Caco-2 (cell line): ENCODE data around the gene CNTN5. TPM values are rescaled to one million over a fixed set of nuclear protein-coding genes. Genes with fewer than 3 reads are reported as not detected.

Source experiments
- BruUV-seq: library from RNA; stranded (reverse); fragments of 400-500 nt; replicated peaks from 2 replicates; lab custom pipeline; 2021; lab: Mats Ljungman, UMichigan
- CTCF ChIA-PET: fragments of 300-600 bp; sonication (Branson Sonifier 250); formaldehyde crosslinking; loops from one replicate; lab custom pipeline; 2022; ENCODE audit warnings: antibody characterized with exemption; lab: Charles Lee
- POLR2A ChIA-PET: fragments of 300-600 bp; sonication (Branson Sonifier 250); formaldehyde crosslinking; loops from one replicate; lab custom pipeline; 2022; ENCODE audit warnings: antibody characterized with exemption; lab: Charles Lee
- DNase-seq, 2 experiments: peaks; one replicate each; pipeline versions ENCODE4 v3.0.0 to v3.0.0-alpha.2; 2020 to 2022
- H3K27me3 ChIP-seq: replicated peaks from 2 replicates; pipeline ENCODE4 v1.6.0; 2011; ENCODE audit warnings: low read length; ENCODE audit not compliant: control insufficient read depth, insufficient read depth
- H3K36me3 ChIP-seq: 2 replicates; pipeline ENCODE4 v1.5.1; 2011; ENCODE audit warnings: low read length; ENCODE audit not compliant: control insufficient read depth, insufficient read depth
- H3K4me1 ChIP-seq: fragments of 250-450 bp; sonication (Bioruptor Pico); 2 replicates; pipeline ENCODE4 v1.5.1; 2020; ENCODE audit warnings: mild to moderate bottlenecking
- H3K4me3 ChIP-seq: 2 replicates; pipeline ENCODE4 v1.5.1; 2011; ENCODE audit warnings: low read depth, mild to moderate bottlenecking, control low read depth, low read length
- H3K9me3 ChIP-seq: fragments of 250-450 bp; sonication (Bioruptor Pico); 2 replicates; pipeline ENCODE4 v1.5.1; 2020; ENCODE audit warnings: mild to moderate bottlenecking, moderate library complexity
- H3K27ac Mint-ChIP-seq: one replicate; pipeline ENCODE4 v1.8.0; 2022; ENCODE audit warnings: mixed read lengths; ENCODE audit not compliant: unreplicated experiment
- H3K27me3 Mint-ChIP-seq: one replicate; pipeline ENCODE4 v1.8.0; 2022; ENCODE audit warnings: mixed read lengths; ENCODE audit not compliant: insufficient read depth, unreplicated experiment
- H3K36me3 Mint-ChIP-seq: one replicate; pipeline ENCODE4 v1.8.0; 2022; ENCODE audit warnings: mild to moderate bottlenecking, mixed read lengths; ENCODE audit not compliant: insufficient read depth, unreplicated experiment
- H3K4me1 Mint-ChIP-seq: one replicate; pipeline ENCODE4 v1.8.0; 2022; ENCODE audit warnings: low read depth, mixed read lengths; ENCODE audit not compliant: unreplicated experiment
- H3K4me3 Mint-ChIP-seq: one replicate; pipeline ENCODE4 v1.8.0; 2022; ENCODE audit warnings: mild to moderate bottlenecking, moderate library complexity, mixed read lengths; ENCODE audit not compliant: unreplicated experiment
- H3K9me3 Mint-ChIP-seq: one replicate; pipeline ENCODE4 v1.8.0; 2022; ENCODE audit warnings: mixed read lengths; ENCODE audit not compliant: unreplicated experiment
- CTCF ChIP-seq, 2 experiments: fragments of 200-600 bp in 1 of 2; IDR thresholded peaks; 1 replicate in 1 of 2; 2 replicates in 1 of 2; pipeline versions ENCODE4 v1.5.1 to v1.8.0; 2011 to 2022; ENCODE audit warnings: antibody characterized with exemption in 1 of 2, control low read depth in 1 of 2, inconsistent platforms in 1 of 2, low read depth in 1 of 2, low read length in 1 of 2, mild to moderate bottlenecking in 1 of 2, moderate library complexity in 1 of 2; ENCODE audit not compliant: insufficient read depth in 1 of 2, severe bottlenecking in 1 of 2, unreplicated experiment in 1 of 2
- intact Hi-C: fragments of 100-400 bp; cut with micrococcal nuclease; formaldehyde crosslinking; loops from one replicate; pipeline ENCODE4 v1.10.0; 2022; ENCODE audit not compliant: unreplicated experiment
- total RNA-seq: library from RNA; stranded (reverse); gene quantifications from 2 replicates; pipeline ENCODE4 v1.2.3, GENCODE V29; 2022

Gene CNTN5
- total RNA-seq, 1 experiment from 2014 or later = 1.00 TPM

GRCh38 chr11:99449345-99449744, 428.6 kb downstream of the CNTN5 start:
- intact Hi-C loops = no loop called here
- H3K36me3 Mint-ChIP-seq = no peaks in the 10 kb centered on the region
- H3K27me3 Mint-ChIP-seq = no peaks in the 10 kb centered on the region
- Histone ChIP-seq H3K27me3 (no peaks in the 10 kb centered on the region), H3K4me1 (no peaks in the 10 kb centered on the region), H3K4me3 (no peak overlapping the region), H3K36me3 (no peaks in the 10 kb centered on the region), H3K9me3 (no peaks in the 10 kb centered on the region)
- BruUV-seq = no TSS peak
- H3K27ac Mint-ChIP-seq = no peak overlapping the region
- H3K4me1 Mint-ChIP-seq = no peaks in the 10 kb centered on the region
- CTCF ChIA-PET = no interaction called here
- H3K9me3 Mint-ChIP-seq = no peaks in the 10 kb centered on the region
- TF ChIP-seq CTCF (IDR thresholded peaks at IDR 0.05; ENCODE audit: insufficient read depth in 1 of 2, low read depth in 1 of 2, low read length in 1 of 2, severe bottlenecking in 1 of 2, unreplicated experiment in 1 of 2) = no peak
- no peak overlapping the region for H3K4me3 Mint-ChIP-seq
- DNase-seq = no peak
- POLR2A ChIA-PET = no interaction called here

- Mint-ChIP-seq H3K9me3 (no peaks in the 10 kb centered on the region), H3K4me1 (no peaks in the 10 kb centered on the region), H3K27me3 (peaks cover under 1% of the 10 kb centered on the region), H3K27ac (no peak overlapping the region), H3K4me3 (no peak overlapping the region), H3K36me3 (no peaks in the 10 kb centered on the region)
- ChIA-PET CTCF (no interaction called here), POLR2A (no interaction called here)
- H3K36me3 ChIP-seq = no peaks in the 10 kb centered on the region
- intact Hi-C loops = no loop called here
- H3K4me3 ChIP-seq = no peak overlapping the region
- no peaks in the 10 kb centered on the region for H3K9me3 ChIP-seq
- no peak for DNase-seq
- H3K27me3 ChIP-seq = no peaks in the 10 kb centered on the region
- H3K4me1 ChIP-seq = no peaks in the 10 kb centered on the region
- no peak for TF ChIP-seq CTCF (IDR thresholded peaks at IDR 0.05; ENCODE audit: insufficient read depth in 1 of 2, low read depth in 1 of 2, low read length in 1 of 2, severe bottlenecking in 1 of 2, unreplicated experiment in 1 of 2)
- no TSS peak for BruUV-seq
Observed at GRCh38 chr11:99452075-99452474, 431.3 kb downstream of the CNTN5 start.

- Mint-ChIP-seq H3K27ac (no peak overlapping the region), H3K9me3 (no peaks in the 10 kb centered on the region), H3K4me1 (no peaks in the 10 kb centered on the region), H3K27me3 (peaks cover 2% of the 10 kb centered on the region), H3K36me3 (no peaks in the 10 kb centered on the region), H3K4me3 (no peak overlapping the region)
- intact Hi-C loops = no loop called here
- H3K36me3 ChIP-seq = no peaks in the 10 kb centered on the region
- CTCF ChIA-PET = no interaction called here
- no TSS peak for BruUV-seq
- no peaks in the 10 kb centered on the region for H3K4me1 ChIP-seq
- H3K4me3 ChIP-seq = no peak overlapping the region
- POLR2A ChIA-PET = no interaction called here
- no peak for TF ChIP-seq CTCF (IDR thresholded peaks at IDR 0.05; ENCODE audit: insufficient read depth in 1 of 2, low read depth in 1 of 2, low read length in 1 of 2, severe bottlenecking in 1 of 2, unreplicated experiment in 1 of 2)
- DNase-seq = no peak
- H3K27me3 ChIP-seq = no peaks in the 10 kb centered on the region
- H3K9me3 ChIP-seq = no peaks in the 10 kb centered on the region
Observed at GRCh38 chr11:99461913-99462312, 441.2 kb downstream of the CNTN5 start.
